Sigmoid colon (tissue), 4 donors: ENCODE measurements around the gene CASS4.

ENCODE experiments used
- CTCF ChIP-seq, 4 experiments: fragments of 450-650 bp in 3 of 4; fragments of 200-600 bp in 1 of 4; IDR thresholded peaks; one replicate each; pipeline ENCODE4 v1.5.1; 2016 to 2019; ENCODE audit warnings: antibody characterized with exemption in 4 of 4, mild to moderate bottlenecking in 3 of 4, moderate library complexity in 2 of 4
- EP300 ChIP-seq, 4 donors: sonication (generic); formaldehyde crosslinking; IDR thresholded peaks; one replicate each; pipeline ENCODE4 v1.6.1; 2017; ENCODE audit warnings: antibody characterized with exemption in 4 of 4

- TF ChIP-seq EP300 (IDR thresholded peaks at IDR 0.05) = no peak
- TF ChIP-seq CTCF (IDR thresholded peaks at IDR 0.05) = no peak
Measured at GRCh38 chr20:56429502-56429901, 17.4 kb downstream of the CASS4 start.
